ENCODE results near the gene RASGRF2.

The RASGRF2 gene

DNA sequence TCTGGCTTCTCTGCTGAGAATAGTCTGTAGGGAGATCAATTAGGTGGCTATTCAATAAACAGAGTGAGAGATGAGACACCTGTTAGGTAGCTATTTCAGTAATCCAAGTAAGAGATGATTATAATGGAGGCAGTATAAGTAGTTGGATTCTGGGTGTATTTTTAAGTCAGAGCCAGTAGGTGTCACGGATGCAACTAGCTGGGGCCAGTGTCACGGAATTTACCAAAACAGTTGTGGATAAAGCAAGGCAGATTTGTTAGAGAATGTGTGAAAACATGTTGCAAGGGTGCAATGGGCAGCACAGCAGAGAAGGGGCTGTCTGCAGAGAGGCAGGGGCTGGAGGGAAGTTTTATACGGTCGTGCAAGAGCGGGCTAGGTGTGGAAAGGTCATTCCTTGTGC is 114.9 kb downstream of the RASGRF2 start:
- no peak overlapping the region for H3K27ac ChIP-seq
- in situ Hi-C loops (cut with HindIII; ENCODE audit: low pct_ligation_motif_present, low sequenced_read_pairs): no loop called here
- H3K36me3 ChIP-seq (replicated peaks): no peaks in the 10 kb centered on the region
- no peak for DNase-seq
- no peak for TF ChIP-seq CTCF (IDR thresholded peaks at IDR 0.05; ENCODE audit: low read depth, low read length, missing control alignments)
- no peaks in the 10 kb centered on the region for H3K27me3 ChIP-seq (replicated peaks)
- H3K4me3 ChIP-seq (ENCODE audit: low read depth, low read length): no peak overlapping the region

GRCh38 chr5:81077105-81077504 is 116.9 kb downstream of the RASGRF2 start:
- H3K36me3 ChIP-seq (replicated peaks): no peaks in the 10 kb centered on the region
- H3K27me3 ChIP-seq (replicated peaks): no peaks in the 10 kb centered on the region
- no peak for DNase-seq
- no peak overlapping the region for H3K27ac ChIP-seq
- in situ Hi-C loops (cut with HindIII; ENCODE audit: low pct_ligation_motif_present, low sequenced_read_pairs): no loop called here
- TF ChIP-seq CTCF (IDR thresholded peaks at IDR 0.05; ENCODE audit: low read depth, low read length, missing control alignments): no peak
- H3K4me3 ChIP-seq (ENCODE audit: low read depth, low read length): no peak overlapping the region

- DNase-seq: no peak
- H3K27ac ChIP-seq: no peak overlapping the region
- H3K36me3 ChIP-seq (replicated peaks): no peaks in the 10 kb centered on the region
- H3K4me3 ChIP-seq (ENCODE audit: low read depth, low read length): no peak overlapping the region
- no peaks in the 10 kb centered on the region for H3K27me3 ChIP-seq (replicated peaks)
- in situ Hi-C loops (cut with HindIII; ENCODE audit: low pct_ligation_motif_present, low sequenced_read_pairs): no loop called here
- no peak for TF ChIP-seq CTCF (IDR thresholded peaks at IDR 0.05; ENCODE audit: low read depth, low read length, missing control alignments)
These were observed 118.8 kb downstream of the RASGRF2 start for GRCh38 chr5:81078930-81079329.

- no peak overlapping the region for H3K4me3 ChIP-seq (ENCODE audit: low read depth, low read length)
- no peak overlapping the region for H3K27ac ChIP-seq
- in situ Hi-C loops (cut with HindIII; ENCODE audit: low pct_ligation_motif_present, low sequenced_read_pairs): no loop called here
- H3K27me3 ChIP-seq (replicated peaks): no peaks in the 10 kb centered on the region
- no peaks in the 10 kb centered on the region for H3K36me3 ChIP-seq (replicated peaks)
- no peak for TF ChIP-seq CTCF (IDR thresholded peaks at IDR 0.05; ENCODE audit: low read depth, low read length, missing control alignments)
- no peak for DNase-seq
These were observed 120.8 kb downstream of the RASGRF2 start for GRCh38 chr5:81080809-81081460.

DNA sequence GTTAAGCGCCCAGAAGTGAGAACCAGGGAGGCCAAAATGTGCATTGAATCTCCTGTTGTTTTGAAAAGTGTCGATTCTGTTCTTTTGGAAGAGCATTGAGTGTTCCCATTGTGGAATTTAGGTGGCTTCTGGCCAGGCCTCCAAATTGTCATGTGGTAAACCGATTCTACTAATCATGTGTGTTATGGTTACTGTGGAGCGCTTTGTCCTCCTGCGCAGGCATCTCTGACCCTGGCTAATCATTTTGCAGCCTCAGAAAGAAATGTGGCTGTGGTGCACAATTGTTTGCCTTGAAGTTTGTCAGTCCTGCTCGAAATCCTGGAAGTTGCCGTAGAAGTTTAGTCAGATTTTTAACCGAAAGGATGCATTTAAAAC is 121.3 kb downstream of the RASGRF2 start:
- Histone ChIP-seq H3K36me3 (replicated peaks) (no peaks in the 10 kb centered on the region), H3K27ac (no peak overlapping the region), H3K4me3 (ENCODE audit: low read depth, low read length) (no peak overlapping the region), H3K27me3 (replicated peaks) (no peaks in the 10 kb centered on the region)
- in situ Hi-C loops (cut with HindIII; ENCODE audit: low pct_ligation_motif_present, low sequenced_read_pairs): no loop called here
- no peak for TF ChIP-seq CTCF (IDR thresholded peaks at IDR 0.05; ENCODE audit: low read depth, low read length, missing control alignments)
- no peak for DNase-seq

- in situ Hi-C loops (cut with HindIII; ENCODE audit: low pct_ligation_motif_present, low sequenced_read_pairs): no loop called here
These were observed 126.7 kb downstream of the RASGRF2 start for GRCh38 chr5:81086881-81087281.

More at GRCh38 chr5:81086881-81087281, 126.7 kb downstream of the RASGRF2 start:
- Histone ChIP-seq H3K4me3 (ENCODE audit: low read depth, low read length) (no peak overlapping the region), H3K36me3 (replicated peaks) (no peaks in the 10 kb centered on the region), H3K27ac (no peak overlapping the region), H3K27me3 (replicated peaks) (no peaks in the 10 kb centered on the region)
- DNase-seq: no peak
- no peak for TF ChIP-seq CTCF (IDR thresholded peaks at IDR 0.05; ENCODE audit: low read depth, low read length, missing control alignments)

Measured in brain microvascular endothelial cell (primary cell).